DMS114 treated with DMSO at 0.1 percent for 48 hours (cell line): ENCODE results near the gene ZNF426.

Experiments
- DNase-seq: peaks from one replicate; lab custom pipeline; 2025; ENCODE audit not compliant: unreplicated experiment; lab: John Stamatoyannopoulos, UW

ZNF426 gene

DNA sequence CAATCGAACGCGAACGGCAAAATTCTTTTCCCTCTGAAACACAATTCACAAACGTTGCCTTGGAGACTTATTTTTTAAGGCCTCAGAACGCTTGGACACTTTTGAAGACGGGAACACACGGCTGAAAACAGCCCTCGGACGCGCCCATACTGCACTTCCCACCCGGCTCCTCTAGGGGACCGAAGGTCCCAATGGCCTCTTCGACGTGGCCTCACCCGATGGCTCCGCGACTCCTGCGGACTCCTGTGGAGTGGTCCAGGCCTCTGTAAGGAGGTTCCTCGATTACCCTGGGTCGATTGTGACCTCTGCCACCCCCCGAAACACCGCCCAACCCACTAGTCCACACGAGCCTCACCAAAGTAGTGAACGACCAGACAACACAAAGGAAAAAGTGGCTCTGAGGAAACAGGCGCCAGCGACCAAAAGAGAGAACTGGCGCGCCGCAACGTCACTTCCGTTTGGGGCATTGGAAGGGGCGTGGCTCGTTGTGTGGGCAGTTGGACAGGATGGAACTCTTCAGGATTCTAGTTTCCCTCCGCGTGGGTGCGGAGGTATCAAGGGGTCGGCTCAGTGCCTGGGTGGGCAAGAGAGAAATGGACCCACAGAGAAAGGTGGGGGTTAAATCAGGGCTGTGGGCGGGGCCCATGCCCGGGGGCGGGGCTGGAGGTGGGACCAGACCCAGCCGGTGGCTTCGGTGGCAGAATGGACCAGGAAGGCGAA lies 40.1 kb downstream of the ZNF426 start, which contains the start of gene ZNF560:
Gene ZNF560 (minus strand): TSS at position 434 of the 720 bp plus-strand sequence. CDS start 23,303 bp downstream, outside the sequence.
- DNase-seq, result no peak

GRCh38 chr19:9494096-9494495 lies 44.3 kb downstream of the ZNF426 start:
- DNase-seq, result no peak

GRCh38 chr19:9487016-9487415 lies 51.4 kb downstream of the ZNF426 start:
- no peak for DNase-seq

GRCh38 chr19:9485140-9485539 lies 53.3 kb downstream of the ZNF426 start:
- no peak for DNase-seq

- DNase-seq, result no peak
Measured at GRCh38 chr19:9474975-9475374, 63.5 kb downstream of the ZNF426 start.
